Measurements from ENCODE around the gene ZSWIM3. TPM values are rescaled to one million over a fixed set of nuclear protein-coding genes. Genes with fewer than 3 reads are reported as not detected.

Gene ZSWIM3
- total and polyA plus RNA-seq, 2 of the 13 experiments (the other 11 are each of a cell fraction or from before 2014, with no cell fraction given): 5.2 to 5.8 TPM

DNA sequence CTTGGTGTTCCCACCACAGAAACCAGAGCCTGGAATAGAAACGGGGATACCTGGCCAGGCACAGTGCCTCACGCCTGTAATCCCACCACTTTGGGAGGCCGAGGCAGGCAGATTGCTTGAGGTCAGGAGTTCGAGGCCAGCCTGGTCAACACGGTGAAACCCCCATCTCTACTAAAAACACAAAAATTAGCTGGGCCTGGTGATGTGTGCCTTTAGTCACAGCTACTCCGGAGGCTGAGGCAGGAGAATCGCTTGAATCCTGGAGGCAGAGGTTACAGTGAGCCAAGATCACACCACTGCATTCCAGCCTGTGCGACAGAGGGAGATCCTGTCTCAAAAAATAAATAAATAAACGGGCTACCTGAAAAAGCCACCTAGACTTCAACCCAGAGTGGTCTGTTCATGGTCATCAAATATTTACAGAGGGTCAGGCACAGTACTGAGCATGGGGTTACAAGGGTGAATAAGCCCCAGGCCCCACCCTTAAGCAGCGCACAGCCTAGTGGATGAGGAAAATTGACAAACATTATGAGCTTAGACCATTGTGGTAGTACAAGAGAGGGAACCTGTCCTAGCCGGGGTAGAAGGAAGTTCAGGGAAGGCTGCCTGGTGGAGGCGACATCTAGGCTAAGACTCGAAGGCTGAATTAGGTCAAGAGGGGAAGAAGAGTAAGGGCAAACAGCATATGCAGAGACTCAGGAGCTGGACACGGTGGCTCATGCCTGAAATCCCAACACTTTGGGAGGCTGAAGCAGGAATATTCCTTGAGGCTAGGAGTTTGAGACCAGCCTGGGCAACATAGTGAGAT lies 69.9 kb downstream of the ZSWIM3 start (continued):
- TF ChIP-seq, protein P1, sequence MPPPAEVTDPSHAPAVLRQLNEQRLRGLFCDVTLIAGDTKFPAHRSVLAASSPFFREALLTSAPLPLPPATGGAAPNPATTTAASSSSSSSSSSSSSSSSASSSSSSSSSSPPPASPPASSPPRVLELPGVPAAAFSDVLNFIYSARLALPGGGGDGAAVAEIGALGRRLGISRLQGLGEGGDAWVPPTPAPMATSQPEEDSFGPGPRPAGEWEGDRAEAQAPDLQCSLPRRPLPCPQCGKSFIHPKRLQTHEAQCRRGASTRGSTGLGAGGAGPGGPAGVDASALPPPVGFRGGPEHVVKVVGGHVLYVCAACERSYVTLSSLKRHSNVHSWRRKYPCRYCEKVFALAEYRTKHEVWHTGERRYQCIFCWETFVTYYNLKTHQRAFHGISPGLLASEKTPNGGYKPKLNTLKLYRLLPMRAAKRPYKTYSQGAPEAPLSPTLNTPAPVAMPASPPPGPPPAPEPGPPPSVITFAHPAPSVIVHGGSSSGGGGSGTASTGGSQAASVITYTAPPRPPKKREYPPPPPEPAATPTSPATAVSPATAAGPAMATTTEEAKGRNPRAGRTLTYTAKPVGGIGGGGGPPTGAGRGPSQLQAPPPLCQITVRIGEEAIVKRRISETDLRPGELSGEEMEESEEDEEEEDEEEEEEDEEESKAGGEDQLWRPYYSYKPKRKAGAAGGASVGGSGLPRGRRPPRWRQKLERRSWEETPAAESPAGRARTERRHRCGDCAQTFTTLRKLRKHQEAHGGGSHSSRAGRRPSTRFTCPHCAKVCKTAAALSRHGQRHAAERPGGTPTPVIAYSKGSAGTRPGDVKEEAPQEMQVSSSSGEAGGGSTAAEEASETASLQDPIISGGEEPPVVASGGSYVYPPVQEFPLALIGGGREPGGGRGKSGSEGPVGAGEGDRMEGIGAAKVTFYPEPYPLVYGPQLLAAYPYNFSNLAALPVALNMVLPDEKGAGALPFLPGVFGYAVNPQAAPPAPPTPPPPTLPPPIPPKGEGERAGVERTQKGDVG (CRISPR knock-in tag; IDR thresholded peaks at IDR 0.05; ENCODE audit: borderline replicate concordance): peak; percentile 32; the same call in 1 of the 2 replicates
- TF ChIP-seq CEBPB (IDR thresholded peaks at IDR 0.05; ENCODE audit: borderline replicate concordance, low read depth, low read length): no peak
- TF ChIP-seq, protein P2, sequence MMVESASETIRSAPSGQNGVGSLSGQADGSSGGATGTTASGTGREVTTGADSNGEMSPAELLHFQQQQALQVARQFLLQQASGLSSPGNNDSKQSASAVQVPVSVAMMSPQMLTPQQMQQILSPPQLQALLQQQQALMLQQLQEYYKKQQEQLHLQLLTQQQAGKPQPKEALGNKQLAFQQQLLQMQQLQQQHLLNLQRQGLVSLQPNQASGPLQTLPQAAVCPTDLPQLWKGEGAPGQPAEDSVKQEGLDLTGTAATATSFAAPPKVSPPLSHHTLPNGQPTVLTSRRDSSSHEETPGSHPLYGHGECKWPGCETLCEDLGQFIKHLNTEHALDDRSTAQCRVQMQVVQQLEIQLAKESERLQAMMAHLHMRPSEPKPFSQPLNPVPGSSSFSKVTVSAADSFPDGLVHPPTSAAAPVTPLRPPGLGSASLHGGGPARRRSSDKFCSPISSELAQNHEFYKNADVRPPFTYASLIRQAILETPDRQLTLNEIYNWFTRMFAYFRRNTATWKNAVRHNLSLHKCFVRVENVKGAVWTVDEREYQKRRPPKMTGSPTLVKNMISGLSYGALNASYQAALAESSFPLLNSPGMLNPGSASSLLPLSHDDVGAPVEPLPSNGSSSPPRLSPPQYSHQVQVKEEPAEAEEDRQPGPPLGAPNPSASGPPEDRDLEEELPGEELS (CRISPR knock-in tag; IDR thresholded peaks at IDR 0.05): peak; percentile 98
- TF ChIP-seq EZH2 (conservative IDR thresholded peaks at IDR 0.05; ENCODE audit: low read depth, low read length): no peak
- TF ChIP-seq U2AF1 (optimal IDR thresholded peaks at IDR 0.05; ENCODE audit: low read depth, low read length): no peak
- TF ChIP-seq, protein P3, sequence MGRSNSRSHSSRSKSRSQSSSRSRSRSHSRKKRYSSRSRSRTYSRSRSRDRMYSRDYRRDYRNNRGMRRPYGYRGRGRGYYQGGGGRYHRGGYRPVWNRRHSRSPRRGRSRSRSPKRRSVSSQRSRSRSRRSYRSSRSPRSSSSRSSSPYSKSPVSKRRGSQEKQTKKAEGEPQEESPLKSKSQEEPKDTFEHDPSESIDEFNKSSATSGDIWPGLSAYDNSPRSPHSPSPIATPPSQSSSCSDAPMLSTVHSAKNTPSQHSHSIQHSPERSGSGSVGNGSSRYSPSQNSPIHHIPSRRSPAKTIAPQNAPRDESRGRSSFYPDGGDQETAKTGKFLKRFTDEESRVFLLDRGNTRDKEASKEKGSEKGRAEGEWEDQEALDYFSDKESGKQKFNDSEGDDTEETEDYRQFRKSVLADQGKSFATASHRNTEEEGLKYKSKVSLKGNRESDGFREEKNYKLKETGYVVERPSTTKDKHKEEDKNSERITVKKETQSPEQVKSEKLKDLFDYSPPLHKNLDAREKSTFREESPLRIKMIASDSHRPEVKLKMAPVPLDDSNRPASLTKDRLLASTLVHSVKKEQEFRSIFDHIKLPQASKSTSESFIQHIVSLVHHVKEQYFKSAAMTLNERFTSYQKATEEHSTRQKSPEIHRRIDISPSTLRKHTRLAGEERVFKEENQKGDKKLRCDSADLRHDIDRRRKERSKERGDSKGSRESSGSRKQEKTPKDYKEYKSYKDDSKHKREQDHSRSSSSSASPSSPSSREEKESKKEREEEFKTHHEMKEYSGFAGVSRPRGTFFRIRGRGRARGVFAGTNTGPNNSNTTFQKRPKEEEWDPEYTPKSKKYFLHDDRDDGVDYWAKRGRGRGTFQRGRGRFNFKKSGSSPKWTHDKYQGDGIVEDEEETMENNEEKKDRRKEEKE (IDR thresholded peaks at IDR 0.05): no peak
- TF ChIP-seq ZZZ3 (CRISPR knock-in tag; IDR thresholded peaks at IDR 0.05; ENCODE audit: borderline replicate concordance): no peak; the same call in 1 of the 2 replicates
- TF ChIP-seq CBX1 (IDR thresholded peaks at IDR 0.05; ENCODE audit: low read depth): no peak
- TF ChIP-seq NR1H2 (CRISPR knock-in tag; IDR thresholded peaks at IDR 0.05; ENCODE audit: borderline replicate concordance, low read depth): peak; percentile 82; the same call in 1 of the 2 replicates
- TF ChIP-seq FOSL2 (CRISPR knock-in tag; IDR thresholded peaks at IDR 0.05): peak; percentile 88
- TF ChIP-seq, protein P4, sequence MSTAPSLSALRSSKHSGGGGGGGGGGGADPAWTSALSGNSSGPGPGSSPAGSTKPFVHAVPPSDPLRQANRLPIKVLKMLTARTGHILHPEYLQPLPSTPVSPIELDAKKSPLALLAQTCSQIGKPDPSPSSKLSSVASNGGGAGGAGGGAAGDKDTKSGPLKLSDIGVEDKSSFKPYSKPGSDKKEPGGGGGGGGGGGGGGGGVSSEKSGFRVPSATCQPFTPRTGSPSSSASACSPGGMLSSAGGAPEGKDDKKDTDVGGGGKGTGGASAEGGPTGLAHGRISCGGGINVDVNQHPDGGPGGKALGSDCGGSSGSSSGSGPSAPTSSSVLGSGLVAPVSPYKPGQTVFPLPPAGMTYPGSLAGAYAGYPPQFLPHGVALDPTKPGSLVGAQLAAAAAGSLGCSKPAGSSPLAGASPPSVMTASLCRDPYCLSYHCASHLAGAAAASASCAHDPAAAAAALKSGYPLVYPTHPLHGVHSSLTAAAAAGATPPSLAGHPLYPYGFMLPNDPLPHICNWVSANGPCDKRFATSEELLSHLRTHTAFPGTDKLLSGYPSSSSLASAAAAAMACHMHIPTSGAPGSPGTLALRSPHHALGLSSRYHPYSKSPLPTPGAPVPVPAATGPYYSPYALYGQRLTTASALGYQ (CRISPR knock-in tag; IDR thresholded peaks at IDR 0.05): peak; percentile 96
- TF ChIP-seq SP2 (CRISPR knock-in tag; IDR thresholded peaks at IDR 0.05): peak; percentile 45; the same call in 1 of the 2 replicates
- peak; percentile 44; the same call in 1 of the 2 replicates for TF ChIP-seq ZNF570 (CRISPR knock-in tag; IDR thresholded peaks at IDR 0.05; ENCODE audit: borderline replicate concordance)
- no peak; the same call in 1 of the 2 replicates for TF ChIP-seq FUBP1 (CRISPR knock-in tag; IDR thresholded peaks at IDR 0.05; ENCODE audit: borderline replicate concordance)
- TF ChIP-seq SYNCRIP (IDR thresholded peaks at IDR 0.05; ENCODE audit: insufficient read depth, low read depth, low read length): no peak

Measured in HepG2 (cell line).